Retinal pigment epithelial cell (primary cell): Measurements from ENCODE around the gene MRPS16.

Experiments
- DNase-seq: peaks from one replicate; pipeline ENCODE4 v3.0.0-alpha.2; 2010; ENCODE audit warnings: low read depth
- H3K4me3 ChIP-seq: 2 replicates; pipeline ENCODE4 v1.5.1; 2011; ENCODE audit warnings: mild to moderate bottlenecking, low read length, control low read depth, moderate library complexity
- TF ChIP-seq, protein P1 (sequence below): conservative IDR thresholded peaks from 2 replicates; pipeline ENCODE4 v1.5.1; 2011; ENCODE audit warnings: low read depth, low read length, control low read depth, inconsistent platforms

The MRPS16 gene

DNA sequence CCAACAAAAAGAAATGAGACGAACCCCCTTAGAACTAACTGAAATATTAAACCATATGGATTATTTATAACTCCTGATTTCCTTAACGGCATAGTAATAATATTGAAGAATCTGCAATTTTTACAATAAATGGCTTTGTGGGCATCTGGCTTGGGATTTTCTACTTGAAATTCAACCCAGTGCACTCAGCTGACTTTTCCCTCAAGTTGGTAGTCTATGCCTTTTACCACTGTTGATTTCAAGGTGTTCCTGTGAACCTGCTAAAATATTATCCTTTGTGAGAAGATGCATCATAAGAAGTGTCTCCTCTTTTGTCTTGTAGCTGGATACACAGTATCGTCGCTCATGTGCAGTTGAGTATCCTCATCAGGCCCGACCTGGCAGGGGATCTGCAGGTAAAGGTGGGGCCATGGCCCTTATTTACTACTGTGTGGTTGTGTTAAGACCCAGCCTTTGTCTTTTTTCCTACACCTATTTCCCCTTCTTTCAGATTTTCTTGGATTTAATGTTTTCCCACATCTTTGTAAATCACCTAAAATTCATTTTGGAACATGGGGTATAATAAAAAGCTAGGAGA lies 13.4 kb downstream of the MRPS16 start:
- no peak overlapping the region for H3K4me3 ChIP-seq
- TF ChIP-seq, protein P1, sequence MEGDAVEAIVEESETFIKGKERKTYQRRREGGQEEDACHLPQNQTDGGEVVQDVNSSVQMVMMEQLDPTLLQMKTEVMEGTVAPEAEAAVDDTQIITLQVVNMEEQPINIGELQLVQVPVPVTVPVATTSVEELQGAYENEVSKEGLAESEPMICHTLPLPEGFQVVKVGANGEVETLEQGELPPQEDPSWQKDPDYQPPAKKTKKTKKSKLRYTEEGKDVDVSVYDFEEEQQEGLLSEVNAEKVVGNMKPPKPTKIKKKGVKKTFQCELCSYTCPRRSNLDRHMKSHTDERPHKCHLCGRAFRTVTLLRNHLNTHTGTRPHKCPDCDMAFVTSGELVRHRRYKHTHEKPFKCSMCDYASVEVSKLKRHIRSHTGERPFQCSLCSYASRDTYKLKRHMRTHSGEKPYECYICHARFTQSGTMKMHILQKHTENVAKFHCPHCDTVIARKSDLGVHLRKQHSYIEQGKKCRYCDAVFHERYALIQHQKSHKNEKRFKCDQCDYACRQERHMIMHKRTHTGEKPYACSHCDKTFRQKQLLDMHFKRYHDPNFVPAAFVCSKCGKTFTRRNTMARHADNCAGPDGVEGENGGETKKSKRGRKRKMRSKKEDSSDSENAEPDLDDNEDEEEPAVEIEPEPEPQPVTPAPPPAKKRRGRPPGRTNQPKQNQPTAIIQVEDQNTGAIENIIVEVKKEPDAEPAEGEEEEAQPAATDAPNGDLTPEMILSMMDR, result no peak
- no peak for DNase-seq

DNA sequence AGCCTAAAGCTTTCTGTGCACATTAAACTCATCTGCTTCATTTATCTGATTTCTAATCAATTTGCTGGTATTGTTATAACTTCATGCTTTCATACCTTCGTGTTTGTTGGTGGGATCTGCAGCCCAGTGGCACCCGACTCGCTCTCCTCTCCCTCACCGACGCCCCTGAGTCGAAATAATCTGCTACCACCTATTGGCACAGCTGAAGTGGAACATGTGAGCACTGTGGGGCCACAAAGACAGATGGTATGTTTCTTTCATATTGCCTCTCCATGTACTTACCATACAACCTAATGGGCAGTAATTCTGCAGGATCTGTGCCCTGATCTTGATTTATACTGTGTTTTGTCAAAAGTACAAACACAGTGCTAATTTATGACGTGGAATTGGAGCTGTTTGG lies 17.7 kb downstream of the MRPS16 start:
- DNase-seq, result no peak
- no peak overlapping the region for H3K4me3 ChIP-seq
- TF ChIP-seq, protein P1, result no peak

DNA sequence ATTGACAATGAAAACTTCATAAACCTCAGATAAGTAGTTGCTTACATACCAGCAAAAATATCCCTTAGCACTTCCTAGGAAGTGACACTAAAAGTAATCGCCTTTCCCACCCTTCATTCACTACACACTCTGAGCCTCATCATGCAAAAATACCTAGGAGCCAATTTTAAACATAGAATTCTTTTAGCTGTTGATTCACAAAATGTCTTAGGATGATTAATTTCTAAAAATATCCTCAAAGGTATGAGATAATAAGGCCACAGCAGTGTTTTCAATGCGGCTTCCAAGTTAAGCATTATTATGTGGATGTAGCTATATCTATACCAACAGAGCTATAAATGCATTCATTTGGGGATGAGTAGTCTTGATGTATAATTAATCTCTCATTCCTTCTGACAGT lies 18.6 kb downstream of the MRPS16 start:
- no peak overlapping the region for H3K4me3 ChIP-seq
- DNase-seq, result no peak
- TF ChIP-seq, protein P1, result no peak

DNA sequence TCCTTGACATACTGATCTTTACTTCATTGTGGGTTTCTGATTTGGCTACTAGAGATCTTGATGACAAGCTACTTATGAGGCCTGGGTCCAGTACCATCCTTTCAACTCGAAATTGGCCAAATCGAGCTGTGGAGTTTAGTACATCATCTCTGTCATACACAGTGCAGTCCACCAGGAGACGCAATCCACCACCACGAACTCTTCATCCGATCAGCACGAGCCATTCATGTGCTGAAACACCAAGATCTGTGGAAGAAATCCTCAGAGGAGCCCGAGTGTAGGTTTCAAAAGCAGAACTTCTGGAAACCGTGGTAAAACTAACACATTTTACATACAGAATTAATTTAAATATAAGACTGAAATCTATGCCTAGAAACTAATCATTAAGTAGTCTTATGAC lies 19.6 kb downstream of the MRPS16 start:
- H3K4me3 ChIP-seq, result no peak overlapping the region
- no peak for DNase-seq
- TF ChIP-seq, protein P1, result peak; percentile 35

DNA sequence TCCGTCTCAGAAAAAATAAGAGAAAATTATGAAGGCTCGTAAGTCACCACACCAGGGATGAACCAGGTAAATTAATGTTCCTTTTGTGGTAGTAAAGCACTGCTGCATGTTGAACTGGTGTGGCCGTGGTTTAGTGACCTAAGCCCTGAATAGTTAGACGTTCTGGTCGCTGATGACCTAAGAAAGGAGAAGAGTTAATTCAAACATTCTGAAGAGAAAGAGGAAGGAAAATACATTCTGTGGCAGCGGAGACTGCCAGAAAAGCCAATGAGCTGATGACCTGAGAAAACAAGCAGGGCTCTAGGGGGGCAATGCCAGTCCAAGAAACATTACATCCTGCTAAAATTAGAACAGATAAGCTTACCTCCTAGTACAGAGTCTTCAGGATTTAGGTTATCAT lies 22.9 kb downstream of the MRPS16 start:
- no peak for DNase-seq
- H3K4me3 ChIP-seq, result no peak overlapping the region
- TF ChIP-seq, protein P1, result no peak

DNA sequence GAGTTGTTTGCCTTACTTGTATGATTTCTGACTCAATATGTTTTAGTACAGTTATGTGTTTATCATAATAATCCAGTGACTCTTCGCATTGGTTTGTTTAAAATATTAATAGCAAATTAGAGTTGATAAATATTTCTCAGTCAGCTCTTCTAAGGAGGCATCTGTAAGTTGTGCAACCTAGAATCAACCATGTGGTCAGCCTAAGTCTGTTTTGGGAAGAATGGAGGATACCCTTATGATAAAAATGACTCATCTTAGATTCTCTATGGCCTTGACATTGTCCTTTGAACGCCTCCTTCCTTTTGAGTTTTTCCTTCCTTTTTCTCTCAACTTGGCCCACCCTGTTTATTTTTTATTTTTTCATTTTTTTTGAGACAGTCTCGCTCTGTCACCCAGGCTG lies 24.2 kb downstream of the MRPS16 start:
- no peak for DNase-seq
- TF ChIP-seq, protein P1, result no peak
- no peak overlapping the region for H3K4me3 ChIP-seq

DNA sequence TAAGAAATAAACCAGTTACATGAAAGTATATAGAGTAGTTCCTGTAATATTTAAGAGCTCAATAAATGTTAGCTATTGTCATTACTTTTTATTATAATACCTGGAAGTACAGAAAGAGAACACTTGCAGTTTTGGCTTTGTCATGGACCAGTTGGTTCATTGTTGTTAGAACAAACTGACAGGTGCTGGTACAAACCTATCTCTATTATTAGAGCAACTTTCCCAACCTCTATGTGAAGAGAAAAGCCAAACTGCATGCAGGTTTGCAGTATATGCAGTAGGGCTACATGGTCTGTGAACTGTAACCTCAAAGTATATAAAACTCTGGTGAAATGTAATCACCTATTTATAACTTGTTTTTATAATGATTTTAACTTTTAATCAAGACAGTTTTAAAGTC lies 25.8 kb downstream of the MRPS16 start:
- H3K4me3 ChIP-seq, result no peak overlapping the region
- no peak for DNase-seq
- TF ChIP-seq, protein P1, result no peak
